HG03066 (cell line): ENCODE data around the gene PGLYRP4.
"Not testable (repeated sequence)": the region's sequence is repeated elsewhere in the genome, so short reads cannot be mapped to it uniquely, and the experiment has no call there.

ENCODE experiments used
- ATAC-seq: cut with Tn5 transposase; IDR thresholded peaks from one replicate; pipeline ENCODE4 v1.9.1; 2021; ENCODE audit warnings: low read depth; ENCODE audit not compliant: unreplicated experiment

Gene PGLYRP4

DNA sequence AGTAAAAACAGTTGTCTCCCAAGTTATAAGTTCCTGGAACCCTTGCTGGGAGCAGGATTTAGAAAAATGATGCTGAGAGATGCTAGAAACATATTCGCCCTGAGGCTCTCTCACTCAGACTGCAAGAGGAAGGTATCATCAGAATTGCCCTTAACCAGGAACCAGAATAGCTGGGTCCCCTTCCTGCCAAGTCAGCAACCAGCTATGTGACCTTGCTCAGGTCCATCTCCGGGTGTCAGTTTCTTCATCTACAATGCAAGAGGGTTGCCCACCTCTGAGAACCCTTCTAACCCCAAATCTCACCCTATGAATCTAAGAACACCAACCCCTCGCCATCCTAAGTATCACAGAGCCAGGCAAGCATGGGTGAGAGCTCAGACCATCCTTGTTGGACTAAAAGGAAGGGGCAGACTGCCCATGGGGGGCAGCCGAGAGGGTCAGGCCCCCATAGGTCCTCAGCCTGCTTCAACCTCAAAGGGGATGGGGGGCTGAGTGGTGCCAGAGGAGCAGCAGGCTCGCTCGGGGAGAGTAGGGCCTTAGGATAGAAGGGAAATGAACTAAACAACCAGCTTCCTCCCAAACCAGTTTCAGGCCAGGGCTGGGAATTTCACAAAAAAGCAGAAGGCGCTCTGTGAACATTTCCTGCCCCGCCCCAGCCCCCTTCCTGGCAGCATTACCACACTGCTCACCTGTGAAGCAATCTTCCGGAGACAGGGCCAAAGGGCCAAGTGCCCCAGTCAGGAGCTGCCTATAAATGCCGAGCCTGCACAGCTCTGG, 8.6 kb upstream of the PGLYRP4 start:
- ATAC-seq: no peak

DNA sequence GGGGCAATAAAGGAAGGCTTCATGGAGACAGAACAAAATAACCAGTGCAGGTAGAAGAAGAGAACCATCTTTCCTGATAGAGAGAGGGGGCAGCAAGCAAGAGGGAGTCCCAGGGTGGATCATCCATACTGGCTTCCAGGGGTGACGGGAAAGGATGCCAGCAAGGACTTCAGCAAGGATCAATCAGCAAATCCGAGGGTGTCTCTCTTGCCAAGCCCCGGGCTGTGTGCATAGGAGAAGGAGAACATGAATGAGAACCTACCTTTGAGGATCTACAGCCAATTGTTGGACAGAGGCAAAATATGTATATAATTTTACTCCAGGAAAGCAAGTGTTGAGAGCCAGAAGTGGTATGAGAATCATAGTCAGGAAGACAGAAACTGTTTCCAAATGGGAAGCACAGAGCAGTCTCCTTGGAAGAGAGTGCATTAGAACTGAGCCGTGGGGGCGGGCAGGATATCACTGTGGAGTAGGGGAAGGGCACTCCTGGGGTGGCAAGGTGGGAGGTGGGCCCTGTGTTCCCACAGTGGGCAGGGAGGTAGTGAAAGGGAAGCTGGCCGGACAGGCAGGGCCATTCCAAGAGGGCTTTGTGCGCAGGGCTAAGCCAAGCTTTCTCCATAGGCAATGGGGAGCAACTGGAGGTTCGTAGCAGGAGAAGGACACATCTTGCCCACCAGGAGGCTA, 7.9 kb upstream of the PGLYRP4 start:
- ATAC-seq: no peak

DNA sequence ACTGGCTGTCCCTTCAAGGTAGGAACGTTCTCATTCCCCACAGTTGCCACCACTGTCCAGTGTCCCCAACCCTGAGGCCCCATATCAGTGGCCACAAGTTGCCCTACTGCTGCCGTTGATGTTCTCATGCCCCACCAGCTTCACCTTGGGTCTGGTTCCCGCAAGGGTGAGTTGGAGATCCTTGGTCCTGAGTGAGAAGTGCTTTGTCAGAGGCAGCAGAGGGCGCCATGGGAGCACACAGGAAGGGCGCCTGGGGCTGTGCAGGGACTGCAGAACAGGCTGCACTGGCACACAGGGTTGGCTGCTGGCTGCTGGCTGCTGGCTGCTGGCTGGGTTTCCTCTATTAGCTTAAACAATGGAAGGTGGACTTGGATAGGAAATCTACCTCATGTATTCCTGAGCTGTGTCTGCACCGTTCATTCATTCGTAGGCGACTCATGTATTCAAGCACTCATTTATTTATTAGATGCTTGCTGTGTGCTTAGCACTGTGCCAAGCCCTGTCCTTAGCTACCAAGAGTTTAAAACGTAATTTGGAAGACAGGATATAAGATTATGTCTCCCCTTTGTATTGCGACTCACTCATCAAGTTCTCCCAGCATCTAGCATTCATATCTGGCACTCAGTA, 6.9 kb upstream of the PGLYRP4 start:
- no peak for ATAC-seq

DNA sequence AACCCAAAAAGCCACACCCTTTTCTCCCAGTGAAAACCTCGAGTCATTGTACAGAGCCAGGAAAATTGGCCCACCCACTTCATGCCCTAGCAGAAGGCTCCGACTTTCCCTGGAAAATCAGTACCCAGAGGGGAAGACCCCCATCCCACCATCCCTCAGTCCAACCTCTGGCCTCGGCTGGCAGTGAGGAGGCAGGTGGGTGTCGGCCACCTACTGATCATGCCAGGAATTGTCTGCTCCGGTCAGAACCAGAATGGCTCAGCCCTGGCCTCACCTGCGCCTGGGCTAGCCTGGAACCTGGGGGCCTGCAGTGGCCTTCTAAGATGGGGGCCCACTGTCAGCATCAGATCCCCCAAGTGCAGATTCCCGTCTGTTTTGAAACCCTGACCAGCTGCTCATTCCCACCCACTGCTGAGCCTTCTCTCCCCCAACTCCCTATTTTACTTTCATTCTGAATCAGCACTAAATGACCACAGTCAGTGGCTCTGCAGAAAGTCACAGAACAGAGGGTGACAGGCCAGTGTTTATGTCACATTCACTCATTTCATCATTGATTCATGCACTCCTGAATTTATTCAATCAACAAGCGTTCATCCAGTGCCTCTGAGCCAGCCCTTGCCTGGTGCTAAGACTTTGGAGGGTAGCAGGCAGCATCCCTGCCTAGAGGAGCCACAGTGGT, 6.0 kb upstream of the PGLYRP4 start:
- ATAC-seq: no peak

DNA sequence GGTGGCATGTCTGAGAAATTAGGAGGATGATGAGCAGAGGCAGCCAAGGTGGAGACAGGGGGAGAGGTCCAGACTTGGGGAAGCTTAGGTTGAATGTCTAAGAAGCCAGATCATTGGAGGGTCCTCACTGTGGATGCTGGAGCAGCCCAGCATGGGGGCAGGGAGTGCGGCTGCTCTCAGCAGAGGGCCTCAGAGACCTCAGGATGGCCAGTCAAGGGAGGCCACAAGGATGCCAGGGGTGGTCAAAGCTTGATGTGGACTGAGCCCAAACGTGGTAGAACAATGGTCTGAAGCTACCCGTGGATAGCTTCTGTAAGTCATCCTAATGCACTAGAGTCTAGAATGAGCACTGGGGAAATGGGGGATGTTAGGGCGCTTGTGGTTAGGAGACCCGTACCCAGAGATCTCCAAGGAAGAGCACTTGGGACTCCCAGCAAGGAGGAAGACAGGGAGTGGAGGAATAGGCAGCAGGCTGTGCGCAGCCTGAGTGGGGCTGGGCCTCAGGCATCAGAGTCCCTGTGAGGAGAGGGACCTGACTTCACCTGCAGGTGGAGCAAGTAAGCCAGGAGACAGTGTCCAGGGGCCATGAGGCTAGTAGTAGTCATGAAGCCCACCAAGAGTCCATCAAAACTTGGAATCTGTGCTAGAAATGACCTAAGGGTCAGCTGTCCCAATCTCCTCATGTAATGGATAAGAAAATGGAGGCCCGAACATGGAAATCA, 4.7 kb upstream of the PGLYRP4 start:
- no peak for ATAC-seq

DNA sequence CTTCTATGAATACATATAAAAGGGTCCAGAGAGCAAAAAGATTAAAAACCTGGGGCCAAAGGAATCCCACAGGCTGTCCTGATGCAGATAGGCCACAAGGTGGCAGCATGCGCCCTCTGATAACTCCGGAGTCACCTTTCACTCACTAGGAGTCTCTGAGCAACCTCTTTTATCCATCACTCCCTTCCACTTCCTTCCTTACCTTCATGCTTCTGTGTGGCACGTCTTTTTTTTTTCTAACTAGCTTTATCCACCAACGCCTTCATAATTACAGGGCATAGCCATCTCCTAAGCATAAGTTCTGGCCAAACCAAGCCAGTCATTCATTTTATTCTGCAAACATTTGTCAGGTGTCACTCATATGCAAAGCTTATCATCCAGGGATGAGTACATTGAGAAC, 3.9 kb upstream of the PGLYRP4 start:
- ATAC-seq: peak; percentile 60

DNA sequence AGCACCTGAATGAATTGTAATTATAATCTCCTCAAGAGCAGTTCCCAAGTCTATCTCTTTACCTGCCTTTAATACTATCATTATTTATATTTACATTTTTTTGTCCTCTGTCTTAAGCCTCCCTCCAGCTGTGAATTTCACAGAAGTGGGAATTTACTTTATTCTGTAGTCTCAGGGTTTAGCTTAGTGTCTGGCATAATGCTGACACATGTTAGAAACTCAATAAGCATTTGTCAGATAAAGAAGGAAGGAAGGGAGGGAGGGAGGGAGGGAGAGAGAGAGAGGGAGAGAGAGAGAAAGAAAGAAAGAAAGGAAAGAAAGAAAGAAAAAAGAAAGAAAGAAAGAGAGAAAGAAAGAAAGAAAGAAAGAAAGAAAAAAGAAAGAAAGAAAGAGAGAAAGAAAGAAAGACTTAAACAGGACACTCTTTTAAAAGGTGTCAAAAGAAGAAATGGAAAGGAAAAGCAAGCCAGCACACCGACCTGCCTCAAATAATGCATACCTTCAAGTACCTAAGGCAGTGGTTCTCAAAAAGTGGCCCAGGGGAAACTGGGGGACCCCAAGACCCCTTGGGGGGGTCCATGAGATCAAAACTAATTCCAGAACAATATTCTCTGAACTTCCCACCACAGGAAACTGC, 1.8 kb upstream of the PGLYRP4 start:
- no peak for ATAC-seq

DNA sequence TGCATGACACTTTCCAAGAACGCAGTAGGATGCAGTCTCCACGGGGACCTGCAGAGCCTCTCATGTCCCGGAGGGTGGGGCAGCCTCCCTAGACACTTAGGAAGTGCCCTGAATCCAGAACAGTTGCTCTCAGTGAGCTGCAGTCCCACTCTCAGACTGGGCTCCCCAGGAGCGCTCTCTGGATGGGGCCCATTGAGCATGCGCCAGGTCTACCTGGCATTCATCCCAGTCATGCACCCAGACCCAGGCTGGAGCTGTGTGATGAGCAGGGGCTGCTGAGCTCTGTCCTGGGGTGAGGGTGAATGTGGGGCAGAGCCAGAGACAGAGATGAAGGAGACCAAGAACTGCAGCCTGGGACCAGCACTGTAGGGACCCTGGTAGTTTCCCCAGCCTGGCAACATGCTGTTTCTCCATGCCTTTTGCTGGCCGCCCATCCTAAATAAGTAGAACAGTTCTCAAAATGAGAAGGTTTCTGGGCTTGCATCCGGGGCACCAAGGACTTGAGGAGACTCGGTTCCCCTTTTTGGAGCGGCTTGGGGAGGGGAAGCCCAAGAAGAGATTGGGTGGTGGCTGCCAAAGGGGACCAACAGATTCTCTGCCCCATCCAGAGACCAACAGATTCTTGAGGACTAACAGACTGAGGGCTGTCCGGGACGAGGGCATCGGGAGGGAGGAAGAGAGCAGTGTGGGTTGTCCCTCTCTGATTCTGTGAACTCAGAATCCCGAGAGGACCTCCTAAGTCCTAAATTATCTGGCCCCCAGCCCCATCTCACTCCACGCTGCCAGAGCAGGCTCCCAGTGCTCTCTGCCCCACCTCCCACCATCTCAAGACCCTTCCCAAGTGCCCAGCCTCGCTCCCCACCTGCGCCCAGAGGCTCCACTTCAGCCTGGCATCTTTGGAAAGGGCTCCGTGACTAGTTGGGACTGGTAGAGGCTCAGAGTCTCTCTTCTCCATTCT, 1.0 kb upstream of the PGLYRP4 start:
- ATAC-seq: no peak

DNA sequence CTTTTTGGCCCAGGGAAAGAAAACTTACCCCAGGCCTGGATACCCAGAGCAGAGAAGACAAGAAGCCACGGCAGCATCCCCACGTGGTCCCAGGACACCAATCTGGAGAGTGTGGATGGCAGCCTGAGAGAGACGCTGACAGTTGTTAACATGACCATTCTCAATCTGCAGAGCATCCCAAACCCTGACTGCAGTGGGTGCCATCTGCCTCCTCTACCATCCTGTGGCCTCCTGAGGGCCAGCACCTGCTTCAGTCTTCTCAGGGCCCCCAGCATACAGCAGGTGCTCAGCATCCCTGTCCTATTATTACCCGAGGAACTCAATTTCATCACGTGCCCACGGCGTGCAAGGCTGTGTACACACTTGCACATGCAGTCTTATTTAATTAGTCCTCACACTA, 785 bp downstream of the PGLYRP4 start:
- ATAC-seq: no peak

DNA sequence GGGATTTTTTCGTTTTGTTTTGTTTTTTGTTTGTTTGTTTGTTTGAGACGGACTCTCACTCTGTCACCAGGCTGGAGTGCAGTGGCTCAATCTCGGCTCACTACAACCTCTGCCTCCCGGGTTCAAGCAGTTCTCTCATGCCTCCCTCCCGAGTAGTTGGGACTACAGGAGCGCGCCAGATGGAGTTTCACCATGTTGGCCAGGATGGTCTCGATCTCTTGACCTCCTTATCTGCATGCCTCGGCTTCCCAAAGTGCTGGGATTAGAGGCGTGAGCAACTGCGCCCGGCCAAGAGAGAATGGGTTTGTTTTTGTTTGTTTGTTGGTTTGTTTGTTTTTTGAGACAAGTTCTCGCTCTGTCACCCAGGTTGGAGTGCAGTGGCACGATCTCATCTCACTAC, 1.6 kb downstream of the PGLYRP4 start:
- ATAC-seq: not testable (repeated sequence)

DNA sequence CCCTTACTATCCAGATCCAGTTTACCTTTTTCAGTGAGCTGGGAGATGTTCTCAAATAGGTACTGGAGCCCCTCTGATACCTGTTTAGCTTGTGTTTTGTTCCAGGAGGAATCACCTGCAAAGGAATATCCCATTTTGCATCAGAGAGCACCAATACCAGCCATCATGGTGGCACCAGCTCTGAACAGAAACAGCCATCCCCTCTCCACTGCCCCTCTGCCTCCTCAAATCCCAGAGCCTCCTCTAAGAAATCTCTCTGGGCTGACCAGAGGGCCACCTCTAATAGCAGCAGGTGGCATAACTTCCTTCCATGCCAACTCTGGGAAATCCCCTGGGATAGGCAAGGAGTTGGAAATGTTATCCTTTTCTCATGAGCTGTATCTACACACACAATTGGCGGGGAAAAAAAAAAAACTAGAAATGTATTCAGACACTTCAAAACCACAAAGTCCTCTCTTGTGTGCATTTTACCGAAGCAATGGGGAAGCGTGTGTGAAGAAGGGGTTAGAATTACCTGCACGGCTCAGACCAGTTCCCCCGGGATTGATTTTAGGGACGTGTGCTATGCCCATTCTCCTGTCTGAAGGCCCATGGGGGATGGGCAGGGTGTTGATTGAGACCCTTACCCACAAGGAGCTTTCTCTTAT, 2.4 kb downstream of the PGLYRP4 start:
- ATAC-seq: no peak

DNA sequence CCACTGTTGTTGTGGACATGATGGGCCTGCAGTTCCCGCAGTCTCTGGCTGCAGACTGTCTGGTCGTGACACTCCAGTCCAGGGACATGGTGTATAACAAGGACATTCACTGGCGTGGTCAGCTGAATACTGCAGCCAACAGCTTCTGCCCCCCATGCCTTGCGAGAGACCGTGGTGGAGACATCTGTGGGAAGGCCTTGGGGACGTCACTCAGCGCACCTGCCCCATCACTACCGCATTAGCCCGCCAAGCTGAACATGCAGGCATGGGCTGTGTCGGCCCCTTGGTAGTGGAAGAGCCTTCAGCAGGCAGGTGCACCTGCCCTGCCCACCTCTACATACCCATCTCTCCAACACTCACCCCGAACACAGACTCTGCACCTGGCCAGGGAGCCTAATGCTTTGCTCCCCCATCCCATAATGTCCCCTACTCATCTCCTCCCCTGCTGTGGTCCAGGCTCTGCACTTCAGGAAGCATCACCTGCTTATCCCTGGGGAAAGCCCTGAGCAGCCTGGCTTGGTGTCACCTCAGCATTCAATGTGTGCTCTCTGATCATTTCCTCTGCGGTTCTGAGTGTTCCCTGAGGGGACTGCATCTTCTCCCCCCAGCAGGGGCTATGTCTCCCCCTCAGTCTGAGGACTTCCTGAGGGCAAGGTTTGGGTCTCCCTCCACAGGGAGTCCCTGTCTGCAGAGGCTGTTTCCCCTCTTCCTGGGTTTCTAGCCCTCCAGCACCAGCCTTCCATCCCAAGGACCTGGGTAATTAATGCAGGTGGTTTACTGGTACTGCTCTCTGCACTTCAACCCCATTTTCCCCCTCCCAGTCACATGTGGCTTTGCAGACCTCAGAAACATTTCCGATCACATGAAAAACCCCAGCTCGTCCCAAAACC, 3.2 kb downstream of the PGLYRP4 start:
- ATAC-seq: no peak

DNA sequence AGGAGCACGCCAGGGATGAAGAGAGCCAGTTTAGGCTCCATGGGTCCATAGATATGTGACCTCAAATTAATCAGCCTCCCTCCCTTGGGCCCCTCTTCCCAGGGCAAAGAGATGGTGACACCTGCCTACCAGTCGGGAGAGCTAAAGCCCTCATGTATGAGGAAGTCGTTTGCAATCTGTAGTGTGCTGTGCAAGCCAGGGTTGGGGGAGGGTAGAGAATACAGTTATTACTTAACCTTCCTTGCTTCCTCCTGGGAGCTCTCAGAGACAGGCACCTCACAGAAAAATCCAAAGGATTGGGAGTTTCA, 4.0 kb downstream of the PGLYRP4 start:
- ATAC-seq: no peak

DNA sequence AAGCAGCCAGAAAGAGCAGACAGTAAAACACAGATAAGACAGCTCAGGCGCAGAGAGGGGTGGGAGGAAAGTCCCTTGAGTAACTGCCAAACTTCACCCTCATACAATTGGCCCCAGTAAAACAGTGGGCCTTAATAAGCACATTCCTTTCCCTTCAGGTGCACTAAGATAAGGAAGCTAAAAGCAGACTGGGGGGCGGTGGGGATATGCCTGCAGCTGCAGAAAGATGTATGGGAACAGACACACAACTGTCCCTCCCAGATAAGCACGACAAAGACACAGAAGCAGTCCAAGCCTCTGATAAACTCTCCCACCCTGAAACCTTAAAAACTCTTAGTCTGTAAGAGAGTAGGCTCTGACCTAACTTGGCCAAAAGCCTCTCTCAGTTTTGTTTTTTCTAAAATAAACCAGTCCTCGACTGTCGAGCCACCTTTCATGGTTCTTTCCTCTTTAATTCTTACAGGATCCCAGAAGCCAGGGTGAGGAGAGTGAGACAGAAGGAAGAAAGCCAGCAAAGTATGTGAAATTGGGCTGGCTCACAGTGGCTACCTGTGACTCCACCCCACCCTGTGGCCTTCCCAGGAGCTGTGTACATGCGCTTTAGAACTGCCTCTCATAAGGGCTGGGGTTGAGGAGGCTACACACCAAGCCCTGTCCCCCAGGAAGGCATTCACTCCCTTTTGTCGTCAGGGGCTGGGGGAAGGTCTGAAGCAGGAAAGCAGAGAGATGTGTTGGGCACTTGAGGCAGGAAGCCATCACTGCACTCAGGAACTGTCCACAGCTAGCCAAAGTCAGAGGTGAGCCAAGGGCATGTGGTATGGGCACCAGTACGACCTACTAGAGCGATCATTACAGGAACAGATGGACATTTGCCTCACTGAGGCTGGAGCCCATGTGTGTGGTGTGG, 4.6 kb downstream of the PGLYRP4 start:
- ATAC-seq: no peak

DNA sequence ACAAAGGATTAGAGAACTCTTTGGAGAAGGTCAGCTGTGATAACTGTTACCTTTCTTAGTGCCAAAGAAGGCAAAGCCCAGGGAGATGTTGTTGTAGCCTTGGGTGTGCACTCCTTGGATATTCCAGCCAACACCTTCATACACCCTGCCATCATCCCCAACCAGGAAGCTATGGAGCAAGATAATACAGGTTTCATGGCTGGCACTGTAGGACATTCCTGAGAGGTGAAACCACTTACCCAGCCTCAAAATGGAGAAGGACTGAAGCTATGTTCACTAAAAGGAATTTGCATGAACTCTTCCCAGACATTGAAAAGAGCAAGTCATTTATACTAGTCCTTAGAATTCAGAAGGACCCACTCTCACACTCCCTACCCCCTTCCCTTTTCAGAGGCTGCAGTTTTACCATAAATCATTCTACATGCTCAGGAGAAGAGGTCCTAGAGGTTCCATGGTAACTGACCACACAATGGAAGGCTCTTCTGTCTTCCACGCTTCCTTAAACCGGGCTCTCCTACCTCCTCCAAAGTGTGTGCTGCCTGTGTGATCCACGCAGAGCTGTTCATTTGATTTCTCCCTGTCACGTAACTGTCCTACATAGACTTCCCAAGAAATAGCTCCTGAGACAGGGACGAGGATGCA, 5.5 kb downstream of the PGLYRP4 start:
- no peak for ATAC-seq

DNA sequence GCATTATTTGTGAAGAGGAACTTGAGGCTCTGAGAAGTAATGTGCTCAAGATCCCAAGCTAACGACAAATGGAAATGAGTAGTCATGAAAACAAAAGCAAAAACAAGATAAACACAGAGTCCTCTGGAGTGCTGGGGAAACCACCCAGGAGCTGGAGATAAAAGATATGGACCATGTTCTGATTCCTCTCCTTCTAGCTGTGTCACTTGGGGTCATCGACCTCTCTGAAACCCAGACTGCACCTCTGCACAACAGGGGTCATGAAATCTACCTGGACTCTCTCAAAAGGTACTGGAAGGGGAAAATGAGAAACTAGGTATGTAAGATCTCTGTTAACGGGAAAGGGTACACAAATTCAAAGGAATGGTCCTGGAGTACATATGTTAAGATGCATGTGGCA, 6.5 kb downstream of the PGLYRP4 start:
- no peak for ATAC-seq
